ENCODE data around the gene MIER2. TPM values are rescaled to one million over a fixed set of nuclear protein-coding genes. Genes with fewer than 3 reads are reported as not detected.
"Not testable (repeated sequence)": the region's sequence is repeated elsewhere in the genome, so short reads cannot be mapped to it uniquely, and the experiment has no call there.

MIER2 gene
- polyA plus RNA-seq, 2 donors: 13.0 to 13.9 TPM

GRCh38 chr19:387777-388176, 43.2 kb upstream of the MIER2 start:
- H3K4me3 ChIP-seq (ENCODE audit: low read depth in 1 of 2, low read length in 2 of 2): no peak overlapping the region
- H3K27me3 ChIP-seq (ENCODE audit: control insufficient read depth in 1 of 2, insufficient read depth in 2 of 2, low read length in 2 of 2): no peaks in the 10 kb centered on the region
- 83 to 92% methylated on average over 19 to 21 of the region's 21 CpGs for WGBS, 2 donors
- H3K9me3 ChIP-seq (ENCODE audit: control insufficient read depth in 2 of 2, insufficient read depth in 1 of 2, low read depth in 1 of 2, low read length in 1 of 2): no peaks in the 10 kb centered on the region
- no peaks in the 10 kb centered on the region for H3K36me3 ChIP-seq (ENCODE audit: control insufficient read depth in 2 of 2, insufficient read depth in 2 of 2, low read length in 1 of 2)
- no peaks in the 10 kb centered on the region for H3K4me1 ChIP-seq (ENCODE audit: control insufficient read depth in 2 of 2, insufficient read depth in 2 of 2, low read length in 1 of 2)
- H3K27ac ChIP-seq (ENCODE audit: low read depth in 2 of 2, low read length in 1 of 2): no peak overlapping the region

DNA sequence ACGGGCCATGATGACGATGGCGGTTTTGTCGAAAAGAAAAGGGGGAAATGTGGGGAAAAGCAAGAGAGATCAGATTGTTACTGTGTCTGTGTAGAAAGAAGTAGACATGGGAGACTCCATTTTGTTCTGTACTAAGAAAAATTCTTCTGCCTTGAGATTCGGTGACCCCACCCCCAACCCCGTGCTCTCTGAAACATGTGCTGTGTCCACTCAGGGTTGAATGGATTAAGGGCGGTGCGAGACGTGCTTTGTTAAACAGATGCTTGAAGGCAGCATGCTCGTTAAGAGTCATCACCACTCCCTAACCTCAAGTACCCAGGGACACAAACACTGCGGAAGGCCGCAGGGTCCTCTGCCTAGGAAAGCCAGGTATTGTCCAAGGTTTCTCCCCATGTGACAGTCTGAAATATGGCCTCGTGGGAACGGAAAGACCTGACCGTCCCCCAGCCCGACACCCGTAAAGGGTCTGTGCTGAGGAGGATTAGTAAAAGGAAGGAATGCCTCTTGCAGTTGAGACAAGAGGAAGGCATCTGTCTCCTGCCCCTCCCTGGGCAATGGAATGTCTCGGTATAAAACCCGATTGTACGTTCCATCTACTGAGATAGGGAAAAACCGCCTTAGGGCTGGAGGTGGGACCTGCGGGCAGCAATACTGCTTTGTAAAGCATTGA, 42.2 kb upstream of the MIER2 start:
- not testable (repeated sequence) for H3K9me3 ChIP-seq (ENCODE audit: control insufficient read depth in 2 of 2, insufficient read depth in 1 of 2, low read depth in 1 of 2, low read length in 1 of 2)
- WGBS, 2 donors: 33 to 35% methylated on average over 8 to 12 of the region's 22 CpGs

DNA sequence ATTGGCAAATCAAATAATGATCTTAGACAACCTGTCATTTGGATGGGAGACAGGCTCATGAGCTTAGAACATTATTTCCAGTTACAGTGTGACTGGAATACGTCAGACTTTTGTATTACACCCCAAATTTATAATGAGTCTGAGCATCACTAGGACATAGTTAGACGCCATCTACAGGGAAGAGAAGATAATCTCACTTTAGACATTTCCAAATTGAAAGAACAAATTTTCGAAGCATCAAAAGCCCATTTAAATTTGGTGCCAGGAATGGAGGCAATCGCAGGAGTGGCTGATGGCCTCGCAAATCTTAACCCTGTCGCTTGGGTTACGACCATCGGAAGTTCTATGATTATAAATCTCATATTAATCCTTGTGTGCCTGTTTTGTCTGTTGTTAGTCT, 41.6 kb upstream of the MIER2 start:
- H3K36me3 ChIP-seq (ENCODE audit: control insufficient read depth in 2 of 2, insufficient read depth in 2 of 2, low read length in 1 of 2); H3K27ac ChIP-seq (ENCODE audit: low read depth in 2 of 2, low read length in 1 of 2); H3K4me1 ChIP-seq (ENCODE audit: control insufficient read depth in 2 of 2, insufficient read depth in 2 of 2, low read length in 1 of 2); H3K9me3 ChIP-seq (ENCODE audit: control insufficient read depth in 2 of 2, insufficient read depth in 1 of 2, low read depth in 1 of 2, low read length in 1 of 2); H3K4me3 ChIP-seq (ENCODE audit: low read depth in 1 of 2, low read length in 2 of 2); H3K27me3 ChIP-seq (ENCODE audit: control insufficient read depth in 1 of 2, insufficient read depth in 2 of 2, low read length in 2 of 2): not testable (repeated sequence)
- WGBS, 2 donors: 48 to 63% methylated on average over 8 of the region's 8 CpGs

More for the DNA sequence above, 42.2 kb upstream of the MIER2 start:
- not testable (repeated sequence) for H3K36me3 ChIP-seq (ENCODE audit: control insufficient read depth in 2 of 2, insufficient read depth in 2 of 2, low read length in 1 of 2); H3K4me3 ChIP-seq (ENCODE audit: low read depth in 1 of 2, low read length in 2 of 2); H3K27ac ChIP-seq (ENCODE audit: low read depth in 2 of 2, low read length in 1 of 2); H3K4me1 ChIP-seq (ENCODE audit: control insufficient read depth in 2 of 2, insufficient read depth in 2 of 2, low read length in 1 of 2); H3K27me3 ChIP-seq (ENCODE audit: control insufficient read depth in 1 of 2, insufficient read depth in 2 of 2, low read length in 2 of 2)

GRCh38 chr19:384799-385169, 40.2 kb upstream of the MIER2 start:
- no peak overlapping the region for H3K27ac ChIP-seq (ENCODE audit: low read depth in 2 of 2, low read length in 1 of 2)
- no peaks in the 10 kb centered on the region for H3K9me3 ChIP-seq (ENCODE audit: control insufficient read depth in 2 of 2, insufficient read depth in 1 of 2, low read depth in 1 of 2, low read length in 1 of 2)
- H3K4me1 ChIP-seq (ENCODE audit: control insufficient read depth in 2 of 2, insufficient read depth in 2 of 2, low read length in 1 of 2): no peaks in the 10 kb centered on the region
- 69 to 71% methylated on average over 9 of the region's 9 CpGs for WGBS, 2 donors
- H3K4me3 ChIP-seq (ENCODE audit: low read depth in 1 of 2, low read length in 2 of 2): no peak overlapping the region
- no peaks in the 10 kb centered on the region for H3K27me3 ChIP-seq (ENCODE audit: control insufficient read depth in 1 of 2, insufficient read depth in 2 of 2, low read length in 2 of 2)
- H3K36me3 ChIP-seq (ENCODE audit: control insufficient read depth in 2 of 2, insufficient read depth in 2 of 2, low read length in 1 of 2): no peaks in the 10 kb centered on the region

DNA sequence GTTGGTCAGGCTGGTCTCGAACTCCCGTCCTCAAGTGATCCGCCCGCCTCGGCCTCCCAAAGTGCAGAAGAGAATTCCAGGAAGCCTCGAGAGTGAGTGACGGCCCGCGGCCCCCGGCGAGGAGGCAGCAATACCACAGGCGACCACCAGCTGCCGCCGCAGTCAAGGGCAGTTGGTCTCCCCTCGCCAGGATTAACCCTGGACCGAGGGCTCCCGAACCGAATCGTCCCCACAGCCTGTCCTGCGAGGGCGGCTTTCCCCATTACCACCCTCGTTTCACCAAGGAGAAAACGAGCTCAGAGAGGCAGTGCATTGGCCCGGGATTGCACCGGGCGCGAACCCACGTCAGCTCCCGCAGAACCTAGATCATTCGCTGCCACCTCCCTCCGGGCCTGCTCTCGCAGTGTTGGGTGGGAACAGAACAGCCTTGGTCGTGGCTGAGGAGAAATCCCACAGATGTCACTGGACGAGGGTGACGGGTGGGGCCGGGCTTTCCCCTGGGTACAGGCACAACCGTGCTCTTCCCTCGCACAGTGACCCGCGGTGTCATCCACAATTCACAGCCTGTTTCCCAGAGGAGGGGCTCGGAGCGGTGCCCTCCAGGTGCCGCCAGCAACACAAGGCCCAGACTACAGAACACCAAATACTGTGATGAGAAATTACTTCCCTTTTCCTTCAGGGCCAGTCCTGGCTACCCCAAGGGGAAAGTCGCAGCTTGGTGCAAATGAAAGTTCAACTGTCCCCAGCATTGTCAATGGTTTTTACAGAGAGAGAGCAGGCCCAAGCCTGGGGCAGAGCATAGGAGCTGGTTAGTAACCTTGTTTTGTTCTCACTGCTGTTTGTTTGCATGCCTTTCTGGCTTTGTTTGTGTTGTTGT, 39.6 kb upstream of the MIER2 start:
- Histone ChIP-seq H3K4me1 (ENCODE audit: control insufficient read depth in 2 of 2, insufficient read depth in 2 of 2, low read length in 1 of 2) (no peaks in the 10 kb centered on the region), H3K4me3 (ENCODE audit: low read depth in 1 of 2, low read length in 2 of 2) (no peak overlapping the region), H3K27me3 (ENCODE audit: control insufficient read depth in 1 of 2, insufficient read depth in 2 of 2, low read length in 2 of 2) (no peaks in the 10 kb centered on the region), H3K9me3 (ENCODE audit: control insufficient read depth in 2 of 2, insufficient read depth in 1 of 2, low read depth in 1 of 2, low read length in 1 of 2) (no peaks in the 10 kb centered on the region), H3K36me3 (ENCODE audit: control insufficient read depth in 2 of 2, insufficient read depth in 2 of 2, low read length in 1 of 2) (no peaks in the 10 kb centered on the region), H3K27ac (ENCODE audit: low read depth in 2 of 2, low read length in 1 of 2) (no peak overlapping the region)
- WGBS, 2 donors: 43 to 53% methylated on average over 40 to 44 of the region's 44 CpGs

- WGBS, 2 donors: 83 to 88% methylated on average over 19 of the region's 19 CpGs
- Histone ChIP-seq H3K4me1 (ENCODE audit: control insufficient read depth in 2 of 2, insufficient read depth in 2 of 2, low read length in 1 of 2) (no peaks in the 10 kb centered on the region), H3K4me3 (ENCODE audit: low read depth in 1 of 2, low read length in 2 of 2) (no peak overlapping the region), H3K27me3 (ENCODE audit: control insufficient read depth in 1 of 2, insufficient read depth in 2 of 2, low read length in 2 of 2) (no peaks in the 10 kb centered on the region), H3K27ac (ENCODE audit: low read depth in 2 of 2, low read length in 1 of 2) (no peak overlapping the region), H3K36me3 (ENCODE audit: control insufficient read depth in 2 of 2, insufficient read depth in 2 of 2, low read length in 1 of 2) (no peaks in the 10 kb centered on the region), H3K9me3 (ENCODE audit: control insufficient read depth in 2 of 2, insufficient read depth in 1 of 2, low read depth in 1 of 2, low read length in 1 of 2) (no peaks in the 10 kb centered on the region)
These were observed 38.4 kb upstream of the MIER2 start for GRCh38 chr19:383040-383439.

GRCh38 chr19:382578-382977, 38.0 kb upstream of the MIER2 start:
- 53 to 57% methylated on average over 7 to 8 of the region's 9 CpGs for WGBS, 2 donors
- H3K4me1 ChIP-seq (ENCODE audit: control insufficient read depth in 2 of 2, insufficient read depth in 2 of 2, low read length in 1 of 2); H3K36me3 ChIP-seq (ENCODE audit: control insufficient read depth in 2 of 2, insufficient read depth in 2 of 2, low read length in 1 of 2); H3K9me3 ChIP-seq (ENCODE audit: control insufficient read depth in 2 of 2, insufficient read depth in 1 of 2, low read depth in 1 of 2, low read length in 1 of 2); H3K27ac ChIP-seq (ENCODE audit: low read depth in 2 of 2, low read length in 1 of 2); H3K4me3 ChIP-seq (ENCODE audit: low read depth in 1 of 2, low read length in 2 of 2); H3K27me3 ChIP-seq (ENCODE audit: control insufficient read depth in 1 of 2, insufficient read depth in 2 of 2, low read length in 2 of 2): not testable (repeated sequence)

- WGBS, 2 donors: 61 to 68% methylated on average over 11 of the region's 11 CpGs
- H3K27me3 ChIP-seq (ENCODE audit: control insufficient read depth in 1 of 2, insufficient read depth in 2 of 2, low read length in 2 of 2): not testable (repeated sequence)
These were observed 37.3 kb upstream of the MIER2 start for GRCh38 chr19:381901-382300.

GRCh38 chr19:380618-381219, 36.1 kb upstream of the MIER2 start:
- WGBS, 2 donors: 68 to 70% methylated on average over 12 to 15 of the region's 17 CpGs
- not testable (repeated sequence) for H3K27me3 ChIP-seq (ENCODE audit: control insufficient read depth in 1 of 2, insufficient read depth in 2 of 2, low read length in 2 of 2); H3K4me1 ChIP-seq (ENCODE audit: control insufficient read depth in 2 of 2, insufficient read depth in 2 of 2, low read length in 1 of 2); H3K9me3 ChIP-seq (ENCODE audit: control insufficient read depth in 2 of 2, insufficient read depth in 1 of 2, low read depth in 1 of 2, low read length in 1 of 2); H3K4me3 ChIP-seq (ENCODE audit: low read depth in 1 of 2, low read length in 2 of 2); H3K36me3 ChIP-seq (ENCODE audit: control insufficient read depth in 2 of 2, insufficient read depth in 2 of 2, low read length in 1 of 2); H3K27ac ChIP-seq (ENCODE audit: low read depth in 2 of 2, low read length in 1 of 2)

More at GRCh38 chr19:381901-382300, 37.3 kb upstream of the MIER2 start:
- not testable (repeated sequence) for H3K4me3 ChIP-seq (ENCODE audit: low read depth in 1 of 2, low read length in 2 of 2); H3K4me1 ChIP-seq (ENCODE audit: control insufficient read depth in 2 of 2, insufficient read depth in 2 of 2, low read length in 1 of 2); H3K36me3 ChIP-seq (ENCODE audit: control insufficient read depth in 2 of 2, insufficient read depth in 2 of 2, low read length in 1 of 2); H3K27ac ChIP-seq (ENCODE audit: low read depth in 2 of 2, low read length in 1 of 2); H3K9me3 ChIP-seq (ENCODE audit: control insufficient read depth in 2 of 2, insufficient read depth in 1 of 2, low read depth in 1 of 2, low read length in 1 of 2)
